GM23248 (cell line): ENCODE results near the gene TOR2A.

Source experiments
- EZH2 ChIP-seq: fragments of 200-600 bp; sonication (generic); IDR thresholded peaks from 2 replicates; pipeline ENCODE4 v1.6.1; 2018; ENCODE audit warnings: antibody characterized with exemption, mild to moderate bottlenecking; ENCODE audit not compliant: insufficient read depth, poor library complexity, severe bottlenecking
- EZH2phosphoT487 ChIP-seq: fragments of 200-600 bp; sonication (generic); IDR thresholded peaks from 2 replicates; pipeline ENCODE4 v1.6.1; 2018; ENCODE audit warnings: antibody characterized with exemption, moderate library complexity, mild to moderate bottlenecking, low read depth; ENCODE audit not compliant: insufficient read depth

DNA sequence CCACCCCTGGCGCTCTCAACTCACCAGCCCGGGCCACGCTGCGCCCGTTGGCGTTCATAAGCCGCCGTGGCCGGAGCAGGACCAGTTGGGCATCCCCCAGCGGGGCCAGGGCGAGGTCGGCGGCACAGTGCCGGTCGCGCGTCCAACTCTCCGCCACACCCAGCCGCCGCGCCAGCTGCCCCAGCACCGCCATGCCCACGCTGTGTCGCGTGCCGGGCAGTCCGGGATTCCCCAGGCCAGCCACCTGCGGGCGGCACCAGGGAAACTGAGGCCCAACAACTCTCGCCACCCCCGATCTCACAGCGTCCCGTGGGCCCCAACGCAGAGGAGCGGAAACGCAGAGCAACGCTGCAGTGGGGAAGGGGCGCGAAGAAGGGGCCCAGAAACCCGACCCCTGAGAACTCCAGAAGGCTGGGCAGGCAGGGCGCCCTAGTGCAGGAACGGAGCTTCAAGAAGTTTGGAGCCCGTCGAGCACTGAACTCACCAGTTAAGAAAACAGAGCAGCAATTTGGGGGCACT is 20.1 kb downstream of the TOR2A start:
- no peak for TF ChIP-seq EZH2
- TF ChIP-seq EZH2phosphoT487 = no peak
